H1 (cell line): ENCODE measurements around the gene CD164L2.

Experiments
- BRCA1 ChIP-seq: IDR thresholded peaks from 2 replicates; pipeline ENCODE4 v1.6.1; 2012; ENCODE audit warnings: low read depth, low read length, improper control_type of control experiment
- CTCF ChIP-seq, 3 experiments: IDR thresholded peaks; 1 replicate in 2 of 3; 2 replicates in 1 of 3; pipeline versions ENCODE4 v1.5.1 to v1.6.1; 2011; ENCODE audit warnings: low read length in 3 of 3, mild to moderate bottlenecking in 3 of 3, inconsistent platforms in 2 of 3, low read depth in 1 of 3, moderate library complexity in 1 of 3; ENCODE audit not compliant: insufficient read depth in 1 of 3; ENCODE audit errors: control extremely low read depth in 1 of 3
- GABPA ChIP-seq: IDR thresholded peaks from 2 replicates; pipeline ENCODE4 v1.6.1; 2011; ENCODE audit warnings: mild to moderate bottlenecking, low read length, moderate library complexity, borderline replicate concordance; ENCODE audit not compliant: insufficient read depth
- JUN ChIP-seq: IDR thresholded peaks from 2 replicates; pipeline ENCODE4 v1.6.1; 2011; ENCODE audit warnings: low read depth, mild to moderate bottlenecking, improper control_type of control experiment, low read length
- MAFK ChIP-seq: IDR thresholded peaks from 2 replicates; pipeline ENCODE4 v1.6.1; 2012; ENCODE audit warnings: low read depth, mild to moderate bottlenecking, improper control_type of control experiment, low read length
- NRF1 ChIP-seq: IDR thresholded peaks from 2 replicates; pipeline ENCODE4 v1.6.1; 2011; ENCODE audit warnings: mild to moderate bottlenecking, low read depth, low read length, improper control_type of control experiment
- YY1 ChIP-seq: IDR thresholded peaks from 2 replicates; pipeline ENCODE4 v1.6.1; 2011; ENCODE audit warnings: low read depth, mild to moderate bottlenecking, low read length

GRCh38 chr1:27335506-27336422 lies 47.4 kb downstream of the CD164L2 start:
- TF ChIP-seq BRCA1 (no peak), GABPA (no peak), NRF1 (no peak), MAFK (no peak), YY1 (no peak), JUN (no peak), CTCF (IDR thresholded peaks at IDR 0.05; ENCODE audit: control extremely low read depth in 1 of 3, insufficient read depth in 1 of 3, low read depth in 1 of 3, low read length in 3 of 3) (no peak)
